Sigmoid colon (tissue), 7 donors: ENCODE data around the gene TARBP2. TPM values are rescaled to one million over a fixed set of nuclear protein-coding genes. Genes with fewer than 3 reads are reported as not detected.

Source experiments
- DNase-seq: peaks from one replicate; pipeline ENCODE4 v3.0.0-alpha.2; 2019
- H3K27ac ChIP-seq, 4 donors: fragments of 200-600 bp; sonication (generic); one replicate each; pipeline ENCODE4 v1.5.1; 2016 to 2019; ENCODE audit warnings: mild to moderate bottlenecking in 1 of 4
- H3K27me3 ChIP-seq, 3 donors: fragments of 200-600 bp; sonication (generic); one replicate each; pipeline ENCODE4 v1.5.1; 2019; ENCODE audit warnings: mild to moderate bottlenecking in 1 of 3
- H3K36me3 ChIP-seq, 4 donors: fragments of 200-600 bp; sonication (generic); one replicate each; pipeline ENCODE4 v1.5.1; 2016 to 2019
- H3K4me1 ChIP-seq, 4 donors: fragments of 200-600 bp; sonication (generic); one replicate each; pipeline ENCODE4 v1.5.1; 2017 to 2019
- H3K4me3 ChIP-seq, 4 donors: fragments of 200-600 bp; sonication (generic); one replicate each; pipeline ENCODE4 v1.5.1; 2017 to 2019; ENCODE audit warnings: mild to moderate bottlenecking in 2 of 4, moderate library complexity in 1 of 4
- H3K9me3 ChIP-seq, 4 donors: fragments of 200-600 bp in 3 of 4; sonication (generic) in 3 of 4; one replicate each; pipeline versions ENCODE4 v1.5.1 to v1.6.1; 2013 to 2019
- CTCF ChIP-seq, 4 experiments: fragments of 450-650 bp in 3 of 4; fragments of 200-600 bp in 1 of 4; IDR thresholded peaks; one replicate each; pipeline ENCODE4 v1.5.1; 2016 to 2019; ENCODE audit warnings: antibody characterized with exemption in 4 of 4, mild to moderate bottlenecking in 3 of 4, moderate library complexity in 2 of 4
- EP300 ChIP-seq, 4 donors: sonication (generic); formaldehyde crosslinking; IDR thresholded peaks; one replicate each; pipeline ENCODE4 v1.6.1; 2017; ENCODE audit warnings: antibody characterized with exemption in 4 of 4
- POLR2A ChIP-seq, 2 donors: fragments of 450-650 bp; IDR thresholded peaks; one replicate each; pipeline ENCODE4 v1.6.1; 2016; ENCODE audit warnings: antibody characterized with exemption in 2 of 2, mild to moderate bottlenecking in 2 of 2, moderate library complexity in 2 of 2
- POLR2AphosphoS5 ChIP-seq, 4 donors: sonication (generic); formaldehyde crosslinking; IDR thresholded peaks; one replicate each; pipeline ENCODE4 v1.6.1; 2017; ENCODE audit warnings: antibody characterized with exemption in 4 of 4
- WGBS, 2 donors: extraction: QIAGEN DNeasy Blood & Tissue Kit; methylation state at CpG; one replicate each; pipeline ENCODE4 v1.1.7; 2013; 5-methylcytosine and 5-hydroxymethylcytosine counted together
- intact Hi-C: fragments of 100-400 bp; cut with DNase I; formaldehyde crosslinking; loops from one replicate; pipeline ENCODE4 v1.15.1; 2023
- polyA plus RNA-seq, 3 donors: library from polyadenylated mRNA; stranded (reverse); fragments of 200-250 nt; gene quantifications; one replicate each; pipeline ENCODE4 v1.2.3, GENCODE V29; 2013
- total RNA-seq, 4 donors: library from RNA; depleted of rRNA; stranded (reverse); fragments of >200 nt; gene quantifications; one replicate each; pipeline ENCODE4 v1.1.0, GENCODE V29; 2016
- donor health status: healthy with polysubstance abuse.
- donor health status: Bipolar disorder and iron deficiency.
- donor health status: healthy.

TARBP2 gene
- total and polyA plus RNA-seq, 7 donors = 16.1 to 29.9 (median 19.7) TPM

- intact Hi-C loops = loop anchor here (5.0 kb wide), 1 partner anchor 42 kb away; the partner anchor contains the start of gene PCBP2
- H3K4me3 ChIP-seq = peak overlapping the region; percentile 45 to 74 (median 64)
- TF ChIP-seq EP300 (IDR thresholded peaks at IDR 0.05) (no peak), POLR2A (IDR thresholded peaks at IDR 0.05) (no peak), CTCF (IDR thresholded peaks at IDR 0.05) (no peak), POLR2AphosphoS5 (IDR thresholded peaks at IDR 0.05) (no peak)
- no peaks in the 10 kb centered on the region for H3K27me3 ChIP-seq
- peak; percentile 64 for DNase-seq
- 37 to 41% methylated on average over 11 of the region's 11 CpGs for WGBS, 2 donors
- H3K27ac ChIP-seq = peak overlapping the region; percentile 81 to 91 (median 84)
- H3K4me1 ChIP-seq = peaks cover 0 to 33% (median 29%) of the 10 kb centered on the region in 4 donors
- no peaks in the 10 kb centered on the region for H3K9me3 ChIP-seq
- H3K36me3 ChIP-seq = no peaks in the 10 kb centered on the region
Measured at GRCh38 chr12:53493610-53494391, 7.3 kb upstream of the TARBP2 start.

- TF ChIP-seq EP300 (IDR thresholded peaks at IDR 0.05) (no peak), POLR2AphosphoS5 (IDR thresholded peaks at IDR 0.05) (peak in 1 of 4 donors; percentile 21)
- H3K4me1 ChIP-seq = peaks cover 0 to 46% (median 38%) of the 10 kb centered on the region in 4 donors
- no peaks in the 10 kb centered on the region for H3K36me3 ChIP-seq
- DNase-seq = peak; percentile 89
- no peaks in the 10 kb centered on the region for H3K9me3 ChIP-seq
- H3K27ac ChIP-seq = peak overlapping the region; percentile 14 to 60 (median 48)
- no peak overlapping the region for H3K4me3 ChIP-seq
- intact Hi-C loops = no loop called here
- H3K27me3 ChIP-seq = no peaks in the 10 kb centered on the region
- 30 to 41% methylated on average over 5 of the region's 5 CpGs for WGBS, 2 donors
Measured at GRCh38 chr12:53495903-53496751, 5.0 kb upstream of the TARBP2 start.

- Histone ChIP-seq H3K27me3 (no peaks in the 10 kb centered on the region), H3K9me3 (no peaks in the 10 kb centered on the region), H3K4me3 (no peak overlapping the region), H3K36me3 (no peaks in the 10 kb centered on the region), H3K4me1 (peaks cover 0 to 44% (median 41%) of the 10 kb centered on the region in 4 donors), H3K27ac (peak overlapping the region; percentile 14 to 60 (median 48))
- intact Hi-C loops = no loop called here
- 77 to 85% methylated on average over 1 of the region's 1 CpG for WGBS, 2 donors
- no peak for DNase-seq
- no peak for TF ChIP-seq EP300 (IDR thresholded peaks at IDR 0.05)
- TF ChIP-seq POLR2AphosphoS5 (IDR thresholded peaks at IDR 0.05) = no peak
- TF ChIP-seq CTCF (IDR thresholded peaks at IDR 0.05) = no peak
- TF ChIP-seq POLR2A (IDR thresholded peaks at IDR 0.05) = no peak
Measured at GRCh38 chr12:53496752-53497032, 4.4 kb upstream of the TARBP2 start.

- H3K4me3 ChIP-seq = no peak overlapping the region
- 93% methylated on average over 3 of the region's 3 CpGs for WGBS, 2 donors
- H3K36me3 ChIP-seq = no peaks in the 10 kb centered on the region
- intact Hi-C loops = no loop called here
- no peak for TF ChIP-seq EP300 (IDR thresholded peaks at IDR 0.05)
- TF ChIP-seq POLR2A (IDR thresholded peaks at IDR 0.05) = no peak
- no peak for TF ChIP-seq POLR2AphosphoS5 (IDR thresholded peaks at IDR 0.05)
- no peak for TF ChIP-seq CTCF (IDR thresholded peaks at IDR 0.05)
- H3K9me3 ChIP-seq = no peaks in the 10 kb centered on the region
- no peak for DNase-seq
- no peaks in the 10 kb centered on the region for H3K27me3 ChIP-seq
- peaks cover 0 to 45% (median 43%) of the 10 kb centered on the region in 4 donors for H3K4me1 ChIP-seq
- H3K27ac ChIP-seq = peak overlapping the region in 3 of 4 donors; percentile 46 to 60 (median 50)
Measured at GRCh38 chr12:53497461-53497860, 3.6 kb upstream of the TARBP2 start.

- Histone ChIP-seq H3K27me3 (no peaks in the 10 kb centered on the region), H3K4me1 (peaks cover 0 to 46% (median 39%) of the 10 kb centered on the region in 4 donors), H3K36me3 (no peaks in the 10 kb centered on the region), H3K9me3 (no peaks in the 10 kb centered on the region), H3K27ac (peak overlapping the region in 3 of 4 donors; percentile 93 to 99 (median 97)), H3K4me3 (no peak overlapping the region)
- no peak for DNase-seq
- no peak for TF ChIP-seq CTCF (IDR thresholded peaks at IDR 0.05)
- TF ChIP-seq EP300 (IDR thresholded peaks at IDR 0.05) = no peak
- TF ChIP-seq POLR2A (IDR thresholded peaks at IDR 0.05) = no peak
- TF ChIP-seq POLR2AphosphoS5 (IDR thresholded peaks at IDR 0.05) = no peak
- WGBS, 2 donors = 84 to 87% methylated on average over 2 of the region's 2 CpGs
- intact Hi-C loops = no loop called here
Measured at GRCh38 chr12:53498235-53498630, 2.9 kb upstream of the TARBP2 start.
